Measurements from ENCODE around the gene TENM4. TPM values are rescaled to one million over a fixed set of nuclear protein-coding genes. Genes with fewer than 3 reads are reported as not detected.

TENM4 gene
- polyA plus RNA-seq, 1 donor from 2014 or later, result 16.8 TPM

DNA sequence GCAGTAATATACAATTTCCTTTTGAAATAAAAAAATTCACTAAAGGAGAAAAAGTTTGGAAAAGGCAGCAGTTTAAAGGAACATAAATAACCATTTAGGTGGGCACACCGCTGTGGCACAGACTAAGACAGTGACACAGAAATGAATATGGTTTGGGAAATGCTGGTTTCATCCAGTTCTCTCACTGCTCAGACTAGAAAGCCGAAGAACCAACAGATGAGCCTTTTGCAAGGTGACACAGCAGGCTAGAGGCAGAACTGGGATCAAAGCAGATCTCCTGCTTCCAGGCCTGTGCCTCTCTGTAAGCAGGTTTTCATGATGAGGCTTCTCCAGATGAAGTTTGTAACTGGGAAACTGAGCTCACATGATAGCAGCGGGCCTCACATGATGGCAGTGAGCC lies 486.1 kb downstream of the TENM4 start:
- no peak overlapping the region for H3K4me3 ChIP-seq (ENCODE audit: low read length)
- no peak overlapping the region for H3K27ac ChIP-seq (ENCODE audit: low read length)
- H3K79me2 ChIP-seq (replicated peaks; ENCODE audit: insufficient read depth, low read length), result no peaks in the 10 kb centered on the region
- H3K4me2 ChIP-seq (ENCODE audit: low read length), result no peak overlapping the region
- no peak overlapping the region for H3K9ac ChIP-seq (ENCODE audit: low read length)
- no peaks in the 10 kb centered on the region for H4K20me1 ChIP-seq (ENCODE audit: insufficient read depth)
- H3F3A ChIP-seq (ENCODE audit: insufficient read depth, low read length, poor library complexity, severe bottlenecking), result no peaks in the 10 kb centered on the region
- no peak overlapping the region for H2AFZ ChIP-seq (ENCODE audit: low read depth, low read length)
- no peaks in the 10 kb centered on the region for H3K9me2 ChIP-seq (ENCODE audit: insufficient read depth, low read length)
- no peaks in the 10 kb centered on the region for H3K27me3 ChIP-seq (ENCODE audit: insufficient read depth, low read depth, low read length)
- H3K9me3 ChIP-seq (ENCODE audit: low read length), result no peaks in the 10 kb centered on the region
- TF ChIP-seq, protein P1, sequence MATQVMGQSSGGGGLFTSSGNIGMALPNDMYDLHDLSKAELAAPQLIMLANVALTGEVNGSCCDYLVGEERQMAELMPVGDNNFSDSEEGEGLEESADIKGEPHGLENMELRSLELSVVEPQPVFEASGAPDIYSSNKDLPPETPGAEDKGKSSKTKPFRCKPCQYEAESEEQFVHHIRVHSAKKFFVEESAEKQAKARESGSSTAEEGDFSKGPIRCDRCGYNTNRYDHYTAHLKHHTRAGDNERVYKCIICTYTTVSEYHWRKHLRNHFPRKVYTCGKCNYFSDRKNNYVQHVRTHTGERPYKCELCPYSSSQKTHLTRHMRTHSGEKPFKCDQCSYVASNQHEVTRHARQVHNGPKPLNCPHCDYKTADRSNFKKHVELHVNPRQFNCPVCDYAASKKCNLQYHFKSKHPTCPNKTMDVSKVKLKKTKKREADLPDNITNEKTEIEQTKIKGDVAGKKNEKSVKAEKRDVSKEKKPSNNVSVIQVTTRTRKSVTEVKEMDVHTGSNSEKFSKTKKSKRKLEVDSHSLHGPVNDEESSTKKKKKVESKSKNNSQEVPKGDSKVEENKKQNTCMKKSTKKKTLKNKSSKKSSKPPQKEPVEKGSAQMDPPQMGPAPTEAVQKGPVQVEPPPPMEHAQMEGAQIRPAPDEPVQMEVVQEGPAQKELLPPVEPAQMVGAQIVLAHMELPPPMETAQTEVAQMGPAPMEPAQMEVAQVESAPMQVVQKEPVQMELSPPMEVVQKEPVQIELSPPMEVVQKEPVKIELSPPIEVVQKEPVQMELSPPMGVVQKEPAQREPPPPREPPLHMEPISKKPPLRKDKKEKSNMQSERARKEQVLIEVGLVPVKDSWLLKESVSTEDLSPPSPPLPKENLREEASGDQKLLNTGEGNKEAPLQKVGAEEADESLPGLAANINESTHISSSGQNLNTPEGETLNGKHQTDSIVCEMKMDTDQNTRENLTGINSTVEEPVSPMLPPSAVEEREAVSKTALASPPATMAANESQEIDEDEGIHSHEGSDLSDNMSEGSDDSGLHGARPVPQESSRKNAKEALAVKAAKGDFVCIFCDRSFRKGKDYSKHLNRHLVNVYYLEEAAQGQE (IDR thresholded peaks at IDR 0.05; ENCODE audit: borderline replicate concordance), result no peak
- TF ChIP-seq EZH2 (IDR thresholded peaks at IDR 0.05; ENCODE audit: borderline replicate concordance, insufficient read depth, low read length, poor library complexity, severe bottlenecking), result no peak
- no peaks in the 10 kb centered on the region for H3K36me3 ChIP-seq (ENCODE audit: insufficient read depth, low read length)

DNA sequence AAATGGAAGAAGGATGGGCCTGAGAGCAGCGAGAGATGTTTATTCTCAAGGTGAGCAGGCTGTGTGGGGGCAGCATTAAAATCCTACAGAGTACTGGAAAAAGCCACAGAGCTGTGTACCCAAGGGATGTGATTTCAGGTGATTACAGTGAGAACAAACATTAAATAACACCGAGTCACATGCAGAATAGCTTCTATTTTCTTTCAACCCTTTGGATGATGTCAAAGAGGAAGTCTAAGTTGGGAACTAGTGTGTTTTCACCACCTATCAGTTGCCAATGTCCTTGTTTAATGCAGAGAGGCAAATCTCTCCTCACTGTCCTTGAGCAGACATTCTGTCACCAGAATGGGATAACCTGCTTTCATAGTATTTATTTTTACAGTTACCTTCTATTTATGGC lies 486.6 kb downstream of the TENM4 start:
- Histone ChIP-seq H3F3A (ENCODE audit: insufficient read depth, low read length, poor library complexity, severe bottlenecking) (no peaks in the 10 kb centered on the region), H3K4me2 (ENCODE audit: low read length) (no peak overlapping the region), H2AFZ (ENCODE audit: low read depth, low read length) (no peak overlapping the region), H3K4me3 (ENCODE audit: low read length) (no peak overlapping the region), H3K9me2 (ENCODE audit: insufficient read depth, low read length) (no peaks in the 10 kb centered on the region), H3K9me3 (ENCODE audit: low read length) (no peaks in the 10 kb centered on the region), H3K27me3 (ENCODE audit: insufficient read depth, low read depth, low read length) (no peaks in the 10 kb centered on the region), H3K36me3 (ENCODE audit: insufficient read depth, low read length) (no peaks in the 10 kb centered on the region), H4K20me1 (ENCODE audit: insufficient read depth) (no peaks in the 10 kb centered on the region), H3K79me2 (replicated peaks; ENCODE audit: insufficient read depth, low read length) (no peaks in the 10 kb centered on the region), H3K9ac (ENCODE audit: low read length) (no peak overlapping the region), H3K27ac (ENCODE audit: low read length) (no peak overlapping the region)
- no peak for TF ChIP-seq EZH2 (IDR thresholded peaks at IDR 0.05; ENCODE audit: borderline replicate concordance, insufficient read depth, low read length, poor library complexity, severe bottlenecking)
- TF ChIP-seq, protein P2, sequence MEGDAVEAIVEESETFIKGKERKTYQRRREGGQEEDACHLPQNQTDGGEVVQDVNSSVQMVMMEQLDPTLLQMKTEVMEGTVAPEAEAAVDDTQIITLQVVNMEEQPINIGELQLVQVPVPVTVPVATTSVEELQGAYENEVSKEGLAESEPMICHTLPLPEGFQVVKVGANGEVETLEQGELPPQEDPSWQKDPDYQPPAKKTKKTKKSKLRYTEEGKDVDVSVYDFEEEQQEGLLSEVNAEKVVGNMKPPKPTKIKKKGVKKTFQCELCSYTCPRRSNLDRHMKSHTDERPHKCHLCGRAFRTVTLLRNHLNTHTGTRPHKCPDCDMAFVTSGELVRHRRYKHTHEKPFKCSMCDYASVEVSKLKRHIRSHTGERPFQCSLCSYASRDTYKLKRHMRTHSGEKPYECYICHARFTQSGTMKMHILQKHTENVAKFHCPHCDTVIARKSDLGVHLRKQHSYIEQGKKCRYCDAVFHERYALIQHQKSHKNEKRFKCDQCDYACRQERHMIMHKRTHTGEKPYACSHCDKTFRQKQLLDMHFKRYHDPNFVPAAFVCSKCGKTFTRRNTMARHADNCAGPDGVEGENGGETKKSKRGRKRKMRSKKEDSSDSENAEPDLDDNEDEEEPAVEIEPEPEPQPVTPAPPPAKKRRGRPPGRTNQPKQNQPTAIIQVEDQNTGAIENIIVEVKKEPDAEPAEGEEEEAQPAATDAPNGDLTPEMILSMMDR (IDR thresholded peaks at IDR 0.05; ENCODE audit: poor library complexity, severe bottlenecking), result no peak
- no peak for TF ChIP-seq EP300 (conservative IDR thresholded peaks at IDR 0.05; ENCODE audit: poor library complexity, severe bottlenecking)
- no peak for TF ChIP-seq MXI1 (conservative IDR thresholded peaks at IDR 0.05; ENCODE audit: poor library complexity, severe bottlenecking)
- no peak for TF ChIP-seq POLR2AphosphoS5 (IDR thresholded peaks at IDR 0.05)
- TF ChIP-seq SMC3 (conservative IDR thresholded peaks at IDR 0.05; ENCODE audit: poor library complexity), result no peak
- TF ChIP-seq TAF1 (IDR thresholded peaks at IDR 0.05; ENCODE audit: low read depth), result no peak
- TF ChIP-seq RAD21 (conservative IDR thresholded peaks at IDR 0.05), result no peak
- TF ChIP-seq, protein P1 (IDR thresholded peaks at IDR 0.05; ENCODE audit: borderline replicate concordance), result no peak
